ENCODE data around the gene DMD.
"Not testable (repeated sequence)": the region's sequence is repeated elsewhere in the genome, so short reads cannot be mapped to it uniquely, and the experiment has no call there.

Gene DMD

DNA sequence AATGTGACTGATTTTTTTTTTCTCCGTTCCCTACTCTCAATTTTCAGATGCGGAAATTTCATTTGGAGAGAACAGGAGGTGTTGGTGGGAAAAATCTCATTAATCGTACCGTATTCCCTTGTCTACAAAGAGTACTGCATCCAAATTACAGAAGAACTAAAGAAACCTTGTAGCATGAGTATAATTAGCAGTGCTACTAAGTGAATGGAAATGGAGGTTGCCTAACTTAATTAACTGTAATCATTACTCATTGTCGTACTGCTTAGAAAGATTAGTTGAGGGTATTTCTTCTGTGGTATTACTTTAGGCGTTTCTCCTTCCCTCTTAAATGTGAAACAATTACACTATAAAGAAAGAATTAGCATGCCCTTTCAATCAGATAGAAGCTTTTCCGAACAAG is 81.7 kb downstream of the DMD start:
- Histone ChIP-seq H4K20me1 (peaks cover 12% of the 10 kb centered on the region; the same call in 1 of the 2 replicates), H3K4me3 (no peak overlapping the region), H3K27me3 (peaks cover 89% of the 10 kb centered on the region), H3K9me3 (no peaks in the 10 kb centered on the region), H3K27ac (no peak overlapping the region), H3K9ac (no peak overlapping the region), H3K4me2 (no peak overlapping the region), H3K36me3 (no peaks in the 10 kb centered on the region), H3K4me1 (peaks cover 6% of the 10 kb centered on the region; the same call in 1 of the 2 replicates)
- TF ChIP-seq Cebpa-rat (IDR thresholded peaks at IDR 0.05) = no peak

DNA sequence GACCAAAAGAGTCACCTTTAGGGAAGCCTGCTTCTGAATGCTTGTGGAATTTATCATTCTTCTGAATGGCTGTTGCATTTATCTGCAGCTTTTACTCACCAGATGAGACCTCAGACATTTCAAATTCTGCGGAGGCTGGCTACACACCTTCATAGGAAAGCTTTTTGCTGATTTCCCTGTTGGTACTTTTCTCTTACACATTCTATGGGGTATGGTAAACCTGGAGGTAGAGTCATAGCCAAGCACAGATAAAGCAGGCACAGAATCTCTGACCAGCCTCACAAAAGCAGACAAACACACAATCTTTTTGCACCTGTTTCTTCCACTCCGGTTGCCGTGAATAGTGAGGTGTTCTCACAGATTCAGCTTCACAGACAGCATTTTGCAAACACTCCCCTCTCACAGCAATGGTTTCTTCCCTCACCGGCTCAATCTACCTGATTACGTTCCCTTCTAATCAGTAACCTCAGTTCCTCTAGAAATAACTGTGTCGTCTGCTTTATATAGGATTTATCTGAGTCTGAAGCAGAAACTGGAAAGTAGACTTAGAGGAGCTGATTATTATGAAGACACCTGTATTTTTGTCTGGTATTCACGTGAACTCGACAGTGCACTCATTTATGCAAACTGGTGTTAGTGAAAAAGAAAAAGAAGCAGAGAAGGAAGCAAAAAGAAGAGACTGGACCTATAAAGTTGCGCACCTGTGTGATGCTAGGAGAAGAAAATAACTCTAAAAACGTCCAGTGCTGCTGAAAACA is 83.1 kb downstream of the DMD start:
- Histone ChIP-seq H3K27me3 (peaks cover 85% of the 10 kb centered on the region), H3K27ac (no peak overlapping the region), H3K9ac (no peak overlapping the region), H4K20me1 (peaks cover 12% of the 10 kb centered on the region; the same call in 1 of the 2 replicates), H3K4me2 (no peak overlapping the region), H3K4me1 (peaks cover 6% of the 10 kb centered on the region; the same call in 1 of the 2 replicates), H3K4me3 (no peak overlapping the region), H3K36me3 (no peaks in the 10 kb centered on the region), H3K9me3 (no peaks in the 10 kb centered on the region)
- TF ChIP-seq Cebpa-rat (IDR thresholded peaks at IDR 0.05) = no peak

DNA sequence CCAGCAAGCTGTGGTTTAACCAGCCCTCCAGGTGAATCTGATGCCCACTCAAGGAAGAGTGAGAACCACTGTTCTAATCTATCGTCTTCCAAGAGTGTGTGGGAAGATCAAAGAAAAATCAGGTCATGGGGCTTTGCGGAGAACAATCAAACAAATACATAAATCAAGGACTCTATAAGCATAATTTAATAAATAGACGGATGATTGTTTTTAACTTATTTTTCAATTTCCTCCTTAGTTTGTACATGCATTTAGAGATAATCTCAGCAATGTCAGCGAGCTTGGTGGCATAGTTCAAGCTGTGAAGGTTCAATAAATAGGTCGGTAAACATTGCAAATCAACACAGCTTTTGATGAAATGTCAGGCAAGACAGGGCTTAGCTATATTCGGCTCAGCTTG is 84.9 kb downstream of the DMD start:
- no peaks in the 10 kb centered on the region for H3K36me3 ChIP-seq
- H3K4me3 ChIP-seq = no peak overlapping the region
- TF ChIP-seq Cebpa-rat (IDR thresholded peaks at IDR 0.05) = no peak
- H3K27me3 ChIP-seq = peaks cover 85% of the 10 kb centered on the region
- no peaks in the 10 kb centered on the region for H3K9me3 ChIP-seq
- H3K4me2 ChIP-seq = no peak overlapping the region
- no peak overlapping the region for H3K9ac ChIP-seq
- H3K4me1 ChIP-seq = peaks cover 6% of the 10 kb centered on the region; the same call in 1 of the 2 replicates
- peaks cover 12% of the 10 kb centered on the region; the same call in 1 of the 2 replicates for H4K20me1 ChIP-seq
- H3K27ac ChIP-seq = no peak overlapping the region

DNA sequence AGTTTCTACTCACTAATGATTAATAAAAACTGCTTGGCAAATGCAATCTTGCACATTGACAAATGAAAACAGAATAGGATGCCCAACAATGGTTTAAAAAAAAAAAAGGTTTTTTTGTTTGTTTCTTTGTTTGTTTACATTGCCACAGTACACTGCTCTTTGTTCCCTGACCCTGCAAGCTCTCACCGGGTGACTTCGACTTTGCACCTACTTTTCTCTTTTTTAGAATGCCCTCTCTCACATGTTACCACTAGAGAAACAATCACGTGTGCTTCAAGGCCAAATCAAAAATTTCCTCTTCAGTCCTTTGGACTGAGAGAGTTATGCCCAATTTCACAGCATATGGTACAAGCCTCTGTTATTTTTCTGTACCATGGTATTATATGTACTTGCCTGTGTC is 101.5 kb downstream of the DMD start:
- H3K9ac ChIP-seq = no peak overlapping the region
- H3K4me2 ChIP-seq = no peak overlapping the region
- no peaks in the 10 kb centered on the region for H3K9me3 ChIP-seq
- no peak overlapping the region for H3K4me3 ChIP-seq
- H3K27ac ChIP-seq = no peak overlapping the region
- H3K4me1 ChIP-seq = no peaks in the 10 kb centered on the region
- H4K20me1 ChIP-seq = peaks cover 6% of the 10 kb centered on the region; the same call in 1 of the 2 replicates
- no peaks in the 10 kb centered on the region for H3K36me3 ChIP-seq
- TF ChIP-seq Cebpa-rat (IDR thresholded peaks at IDR 0.05) = no peak
- H3K27me3 ChIP-seq = peaks cover 65% of the 10 kb centered on the region

DNA sequence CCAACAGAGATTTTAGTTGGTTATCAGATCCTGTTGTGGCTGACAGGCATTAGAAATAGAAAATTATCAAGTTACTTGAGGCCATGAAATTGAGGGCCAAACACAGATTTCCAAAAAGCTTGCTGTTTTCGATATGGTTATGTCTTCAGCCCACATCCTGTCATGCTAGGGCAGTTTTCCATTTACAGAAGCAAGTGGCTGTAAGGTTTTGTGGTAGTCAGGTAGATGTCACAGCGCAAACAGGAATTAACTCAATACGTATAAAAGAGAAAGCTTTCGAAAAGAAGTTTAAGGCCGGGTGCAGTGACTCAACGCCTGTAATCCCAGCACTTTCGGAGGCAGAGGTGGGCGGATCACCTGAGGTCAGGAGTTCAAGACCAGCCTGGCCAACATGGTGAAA is 104.6 kb downstream of the DMD start:
- Histone ChIP-seq H3K4me1 (no peaks in the 10 kb centered on the region), H3K4me3 (no peak overlapping the region), H4K20me1 (peaks cover 6% of the 10 kb centered on the region; the same call in 1 of the 2 replicates), H3K27me3 (peaks cover 54% of the 10 kb centered on the region), H3K27ac (no peak overlapping the region), H3K9me3 (no peaks in the 10 kb centered on the region), H3K36me3 (no peaks in the 10 kb centered on the region), H3K4me2 (no peak overlapping the region), H3K9ac (no peak overlapping the region)
- TF ChIP-seq Cebpa-rat (IDR thresholded peaks at IDR 0.05) = no peak

DNA sequence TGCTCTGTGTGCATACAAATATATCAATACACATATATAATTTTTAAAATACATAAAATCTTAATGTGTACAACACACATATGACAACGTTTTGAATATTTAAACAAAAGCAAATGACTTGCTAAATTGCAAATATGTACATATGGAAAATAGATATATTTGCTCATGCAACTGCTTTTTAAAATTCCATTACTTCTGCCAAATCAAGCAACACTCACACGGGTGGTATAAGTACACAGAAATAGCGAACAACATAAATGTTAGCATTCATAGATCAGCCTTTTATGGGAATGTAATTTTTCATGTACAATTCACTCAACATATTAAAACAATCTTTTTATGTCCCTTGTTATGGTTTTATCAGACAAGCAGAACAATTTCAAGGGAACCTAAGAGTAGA is 116.3 kb downstream of the DMD start:
- Histone ChIP-seq H4K20me1 (0 out of 2 replicates have a peak, but pooled peaks cover 4% of the 10 kb centered on the region), H3K4me2 (no peak overlapping the region), H3K27ac (no peak overlapping the region), H3K36me3 (no peaks in the 10 kb centered on the region), H3K4me3 (no peak overlapping the region), H3K9me3 (0 out of 2 replicates have a peak, but pooled peaks cover 5% of the 10 kb centered on the region), H3K4me1 (no peaks in the 10 kb centered on the region), H3K9ac (no peak overlapping the region), H3K27me3 (peaks cover 59% of the 10 kb centered on the region)
- no peak for TF ChIP-seq Cebpa-rat (IDR thresholded peaks at IDR 0.05)

DNA sequence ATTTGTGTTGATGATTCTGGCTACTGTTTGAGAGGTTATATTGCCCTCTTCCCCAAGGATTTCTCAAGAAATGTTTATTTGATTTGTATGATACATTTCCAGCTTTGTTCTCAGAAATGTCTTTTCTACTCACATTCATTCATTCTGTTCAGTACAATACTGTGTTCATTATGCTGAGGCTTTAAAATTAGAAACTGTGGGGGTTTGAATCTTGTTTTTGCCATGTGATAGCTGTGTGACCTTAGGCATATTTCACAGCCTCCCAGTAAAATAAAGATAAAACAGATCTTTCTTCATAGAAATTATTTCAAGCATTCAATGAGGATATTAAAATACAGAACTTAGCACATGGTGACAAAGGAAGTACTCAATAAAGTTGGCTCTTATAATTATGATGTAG is 123.9 kb downstream of the DMD start:
- no peaks in the 10 kb centered on the region for H4K20me1 ChIP-seq
- H3K36me3 ChIP-seq = no peaks in the 10 kb centered on the region
- no peaks in the 10 kb centered on the region for H3K4me1 ChIP-seq
- no peak overlapping the region for H3K27ac ChIP-seq
- TF ChIP-seq Cebpa-rat (IDR thresholded peaks at IDR 0.05) = no peak
- no peak overlapping the region for H3K9ac ChIP-seq
- no peak overlapping the region for H3K4me3 ChIP-seq
- no peaks in the 10 kb centered on the region for H3K9me3 ChIP-seq
- no peak overlapping the region for H3K4me2 ChIP-seq
- peaks cover 69% of the 10 kb centered on the region for H3K27me3 ChIP-seq

DNA sequence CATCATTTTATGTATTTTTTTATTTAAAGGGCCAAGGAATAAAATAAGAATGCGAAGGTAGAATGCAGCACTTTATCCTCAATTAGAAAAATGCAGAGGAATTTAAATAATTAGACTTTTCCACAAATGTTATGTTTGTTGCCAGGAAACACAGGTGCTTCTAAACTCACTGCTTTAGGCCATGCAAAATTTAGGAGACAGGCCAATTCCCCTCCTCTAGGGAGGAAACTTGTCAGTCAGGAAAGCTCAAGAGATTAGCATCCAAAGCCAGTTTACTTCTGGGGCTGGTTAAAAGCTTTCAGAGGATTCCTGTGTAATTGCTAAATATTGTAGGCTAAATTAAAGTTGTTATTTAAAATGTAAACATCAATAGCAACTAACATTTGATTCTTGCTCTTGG is 124.5 kb downstream of the DMD start:
- H3K9me3 ChIP-seq = no peaks in the 10 kb centered on the region
- H3K27me3 ChIP-seq = peaks cover 70% of the 10 kb centered on the region

DNA sequence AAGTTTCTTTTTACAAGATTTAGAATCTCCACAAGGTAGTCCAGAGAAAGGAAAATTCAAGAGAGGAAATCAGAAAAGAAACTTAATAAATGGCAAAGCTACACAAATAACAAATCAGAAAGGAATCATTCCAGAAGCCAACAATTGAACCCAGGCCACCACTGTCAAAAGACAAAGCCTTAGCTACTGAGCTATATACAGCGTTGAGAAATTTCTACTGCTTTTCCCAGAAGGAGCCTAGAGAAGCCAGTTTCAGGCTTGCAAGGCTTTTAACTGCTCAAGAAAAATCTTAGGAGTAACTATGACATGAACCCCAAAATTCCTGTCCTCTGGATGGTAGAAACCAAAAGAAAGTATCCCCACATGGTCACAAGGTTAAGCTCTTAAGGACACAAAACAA is 129.0 kb downstream of the DMD start:
- Histone ChIP-seq H3K27ac (no peak overlapping the region), H3K9ac (no peak overlapping the region)
- TF ChIP-seq Cebpa-rat (IDR thresholded peaks at IDR 0.05) = no peak

More for the DNA sequence above, 124.5 kb downstream of the DMD start:
- TF ChIP-seq Cebpa-rat (IDR thresholded peaks at IDR 0.05) = no peak
- Histone ChIP-seq H3K36me3 (no peaks in the 10 kb centered on the region), H3K4me2 (no peak overlapping the region), H3K4me3 (no peak overlapping the region), H3K4me1 (no peaks in the 10 kb centered on the region), H3K9ac (no peak overlapping the region), H4K20me1 (no peaks in the 10 kb centered on the region), H3K27ac (no peak overlapping the region)

DNA sequence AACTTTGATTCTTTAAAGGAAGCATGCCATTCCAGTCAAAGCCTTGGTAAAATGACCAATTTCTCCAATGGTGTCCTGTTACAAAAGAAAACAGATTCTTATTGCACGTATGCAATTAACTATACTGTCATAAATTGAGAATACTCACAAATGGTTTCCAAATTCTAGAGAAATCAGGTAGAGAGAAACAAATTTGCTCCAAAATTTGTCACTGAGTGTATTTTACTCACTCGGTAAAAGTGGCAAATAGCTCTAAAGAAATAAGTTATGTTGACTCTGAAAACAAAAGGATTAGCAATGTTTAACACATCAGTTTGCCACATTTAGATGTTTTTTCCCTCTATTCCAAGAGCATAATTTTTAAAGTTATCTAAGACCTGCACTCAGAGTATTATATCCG is 133.1 kb downstream of the DMD start:
- no peaks in the 10 kb centered on the region for H3K36me3 ChIP-seq
- no peak overlapping the region for H3K4me2 ChIP-seq
- H4K20me1 ChIP-seq = no peaks in the 10 kb centered on the region; the same call in 1 of the 2 replicates
- no peak overlapping the region for H3K27ac ChIP-seq
- peaks cover 82% of the 10 kb centered on the region for H3K27me3 ChIP-seq
- no peak overlapping the region for H3K4me3 ChIP-seq
- no peak overlapping the region for H3K9ac ChIP-seq
- peaks cover 15% of the 10 kb centered on the region for H3K9me3 ChIP-seq
- no peak for TF ChIP-seq Cebpa-rat (IDR thresholded peaks at IDR 0.05)
- H3K4me1 ChIP-seq = no peaks in the 10 kb centered on the region

More for the DNA sequence above, 129.0 kb downstream of the DMD start:
- no peak overlapping the region for H3K4me2 ChIP-seq
- no peaks in the 10 kb centered on the region for H4K20me1 ChIP-seq
- peaks cover 15% of the 10 kb centered on the region for H3K9me3 ChIP-seq
- H3K27me3 ChIP-seq = peaks cover 75% of the 10 kb centered on the region
- no peaks in the 10 kb centered on the region for H3K4me1 ChIP-seq
- no peak overlapping the region for H3K4me3 ChIP-seq
- no peaks in the 10 kb centered on the region for H3K36me3 ChIP-seq

DNA sequence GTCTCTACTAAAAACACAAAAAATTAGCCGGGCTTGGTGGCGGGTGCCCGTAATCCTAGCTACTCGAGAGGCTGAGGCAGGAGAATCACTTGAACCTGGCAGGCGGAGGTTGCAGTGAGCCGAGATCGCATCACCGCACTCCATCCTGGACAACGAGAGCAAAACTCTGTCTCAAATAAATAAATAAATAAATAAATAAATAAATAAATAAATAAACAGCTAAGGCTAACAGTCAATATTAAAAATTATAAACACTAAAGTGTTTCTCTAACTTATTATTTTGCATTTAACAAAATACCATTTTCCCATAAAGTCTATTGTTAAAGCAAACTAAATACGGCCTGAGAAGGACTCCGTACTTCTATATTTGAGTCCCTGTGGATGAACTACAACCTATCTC is 137.7 kb downstream of the DMD start:
- H3K9me3 ChIP-seq, H3K4me2 ChIP-seq, H3K9ac ChIP-seq, H3K36me3 ChIP-seq, H4K20me1 ChIP-seq, H3K4me1 ChIP-seq, H3K4me3 ChIP-seq, H3K27ac ChIP-seq: not testable (repeated sequence)
- H3K27me3 ChIP-seq = peaks cover 71% of the 10 kb centered on the region
